Ascending aorta (tissue), 2 donors: ENCODE measurements around the gene RNF7. TPM values are rescaled to one million over a fixed set of nuclear protein-coding genes. Genes with fewer than 3 reads are reported as not detected.

ENCODE experiments used
- DNase-seq, 2 donors: peaks; one replicate each; pipeline ENCODE4 v3.0.0-alpha.2; 2019; ENCODE audit warnings: low spot score in 2 of 2
- H3K27ac ChIP-seq, 2 donors: fragments of 200-600 bp; sonication (generic); one replicate each; pipeline ENCODE4 v1.5.1; 2016 to 2017; ENCODE audit warnings: mild to moderate bottlenecking in 1 of 2
- H3K27me3 ChIP-seq: fragments of 200-600 bp; sonication (generic); one replicate; pipeline ENCODE4 v1.5.1; 2017
- H3K36me3 ChIP-seq, 2 donors: fragments of 200-600 bp; sonication (generic); one replicate each; pipeline ENCODE4 v1.5.1; 2016
- H3K4me1 ChIP-seq, 2 donors: fragments of 200-600 bp; sonication (generic); one replicate each; pipeline ENCODE4 v1.5.1; 2016 to 2017; ENCODE audit warnings: mild to moderate bottlenecking in 1 of 2
- H3K4me3 ChIP-seq, 2 donors: fragments of 200-600 bp; sonication (generic); one replicate each; pipeline ENCODE4 v1.5.1; 2016 to 2017; ENCODE audit warnings: mild to moderate bottlenecking in 1 of 2
- H3K9me3 ChIP-seq, 2 donors: fragments of 200-600 bp; sonication (generic); one replicate each; pipeline ENCODE4 v1.5.1; 2016
- intact Hi-C: fragments of 100-400 bp; cut with DNase I; formaldehyde crosslinking; loops from one replicate; pipeline ENCODE4 v1.15.1; 2023
- total RNA-seq: library from RNA; depleted of rRNA; stranded (reverse); fragments of >200 nt; gene quantifications from one replicate; pipeline ENCODE4 v1.1.0, GENCODE V29; 2016
- TF ChIP-seq, protein P1 (sequence below), 3 experiments: fragments of 200-600 bp in 2 of 3; fragments of 450-650 bp in 1 of 3; sonication (generic) in 2 of 3; IDR thresholded peaks; one replicate each; pipeline ENCODE4 v1.5.1; 2016 to 2019; ENCODE audit warnings: antibody characterized with exemption in 3 of 3, mild to moderate bottlenecking in 1 of 3, moderate library complexity in 1 of 3

RNF7 gene
- total RNA-seq, 1 donor from 2014 or later, result 32.1 TPM

DNA sequence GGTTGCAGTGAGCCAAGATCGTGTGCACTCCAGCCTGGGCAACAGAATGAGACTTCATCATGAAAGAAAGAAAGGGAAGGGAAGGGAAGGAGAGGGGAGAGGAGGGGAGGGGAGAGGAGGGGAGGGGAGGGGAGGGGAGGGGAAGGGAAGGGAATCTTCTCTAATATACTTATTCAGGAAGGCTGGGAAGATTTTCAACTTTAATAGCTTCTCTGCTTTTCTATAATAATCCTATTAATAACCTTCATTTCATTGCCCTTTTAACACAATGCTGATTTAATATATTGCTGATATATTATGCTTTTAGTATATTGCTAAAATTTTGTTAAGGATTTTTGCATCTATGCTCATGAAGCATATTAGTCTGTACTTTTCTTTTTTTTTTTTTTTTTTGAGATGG lies 23.4 kb upstream of the RNF7 start:
- TF ChIP-seq, protein P1, sequence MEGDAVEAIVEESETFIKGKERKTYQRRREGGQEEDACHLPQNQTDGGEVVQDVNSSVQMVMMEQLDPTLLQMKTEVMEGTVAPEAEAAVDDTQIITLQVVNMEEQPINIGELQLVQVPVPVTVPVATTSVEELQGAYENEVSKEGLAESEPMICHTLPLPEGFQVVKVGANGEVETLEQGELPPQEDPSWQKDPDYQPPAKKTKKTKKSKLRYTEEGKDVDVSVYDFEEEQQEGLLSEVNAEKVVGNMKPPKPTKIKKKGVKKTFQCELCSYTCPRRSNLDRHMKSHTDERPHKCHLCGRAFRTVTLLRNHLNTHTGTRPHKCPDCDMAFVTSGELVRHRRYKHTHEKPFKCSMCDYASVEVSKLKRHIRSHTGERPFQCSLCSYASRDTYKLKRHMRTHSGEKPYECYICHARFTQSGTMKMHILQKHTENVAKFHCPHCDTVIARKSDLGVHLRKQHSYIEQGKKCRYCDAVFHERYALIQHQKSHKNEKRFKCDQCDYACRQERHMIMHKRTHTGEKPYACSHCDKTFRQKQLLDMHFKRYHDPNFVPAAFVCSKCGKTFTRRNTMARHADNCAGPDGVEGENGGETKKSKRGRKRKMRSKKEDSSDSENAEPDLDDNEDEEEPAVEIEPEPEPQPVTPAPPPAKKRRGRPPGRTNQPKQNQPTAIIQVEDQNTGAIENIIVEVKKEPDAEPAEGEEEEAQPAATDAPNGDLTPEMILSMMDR (IDR thresholded peaks at IDR 0.05), result no peak
- no peaks in the 10 kb centered on the region for H3K9me3 ChIP-seq
- peaks cover 8% of the 10 kb centered on the region in 2 donors for H3K4me1 ChIP-seq
- H3K36me3 ChIP-seq, result no peaks in the 10 kb centered on the region
- H3K4me3 ChIP-seq, result no peak overlapping the region
- DNase-seq, result no peak
- intact Hi-C loops, result no loop called here
- no peaks in the 10 kb centered on the region for H3K27me3 ChIP-seq
- H3K27ac ChIP-seq, result no peak overlapping the region

DNA sequence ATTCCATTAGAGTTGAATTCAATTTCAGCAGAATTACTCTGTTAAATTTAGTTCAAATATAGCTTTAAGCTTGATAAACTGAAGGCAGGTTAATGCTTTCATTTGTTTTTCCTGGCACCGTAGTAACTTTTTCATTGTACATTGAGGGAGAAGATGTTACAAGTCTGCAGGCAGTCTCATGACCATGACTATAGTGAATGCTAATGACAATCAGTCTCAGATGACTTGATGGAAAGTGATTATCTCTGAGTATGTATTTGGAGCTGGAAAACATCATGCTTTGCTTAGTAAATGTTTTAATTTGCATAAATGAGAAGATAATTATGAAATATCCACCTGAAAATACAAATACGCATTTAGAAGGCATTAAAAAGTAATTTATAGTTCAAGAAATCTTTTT lies 16.0 kb upstream of the RNF7 start:
- TF ChIP-seq, protein P1 (IDR thresholded peaks at IDR 0.05), result no peak
- Histone ChIP-seq H3K9me3 (no peaks in the 10 kb centered on the region), H3K4me1 (no peaks in the 10 kb centered on the region), H3K4me3 (no peak overlapping the region), H3K36me3 (no peaks in the 10 kb centered on the region), H3K27ac (no peak overlapping the region), H3K27me3 (no peaks in the 10 kb centered on the region)
- no peak for DNase-seq
- intact Hi-C loops, result no loop called here

DNA sequence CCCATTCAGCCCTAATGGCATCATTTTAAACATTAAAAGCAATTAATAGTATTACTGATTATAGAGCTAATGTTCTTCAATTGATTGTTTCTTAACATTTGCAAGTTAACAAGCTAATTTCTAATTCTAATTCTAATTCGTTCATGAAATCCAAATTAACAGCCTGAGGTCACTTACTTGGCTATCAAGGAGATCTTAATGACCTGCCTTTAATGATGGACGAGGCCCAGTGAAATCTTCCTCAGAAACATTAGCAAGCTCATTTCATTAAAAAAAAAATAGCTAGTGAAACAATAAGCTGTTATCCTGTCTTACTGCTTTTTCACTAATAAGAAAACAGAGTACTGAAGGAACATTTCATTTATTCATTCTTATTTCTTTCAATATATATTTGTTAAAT lies 15.4 kb upstream of the RNF7 start:
- DNase-seq, result no peak

DNA sequence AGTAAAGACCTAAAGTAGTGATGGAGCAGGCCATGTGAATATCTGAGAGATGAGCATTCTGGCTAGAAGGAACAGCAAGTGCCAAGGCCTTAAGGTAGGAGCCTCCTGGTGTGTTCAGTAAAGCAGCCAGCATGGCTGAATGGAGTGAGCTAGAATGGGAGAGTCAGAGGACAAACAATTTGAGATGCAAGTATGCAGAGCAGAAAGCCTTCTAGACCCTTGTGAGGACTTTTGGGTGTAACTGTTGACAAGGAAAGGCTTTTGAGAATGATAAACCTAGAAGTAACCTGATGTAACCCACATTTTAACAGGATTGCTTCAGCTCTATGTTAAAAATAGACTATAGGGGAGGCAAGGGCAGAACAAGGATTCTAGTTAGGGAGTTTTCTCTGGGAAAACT lies 14.8 kb upstream of the RNF7 start:
- no peaks in the 10 kb centered on the region for H3K36me3 ChIP-seq
- intact Hi-C loops, result no loop called here
- H3K9me3 ChIP-seq, result no peaks in the 10 kb centered on the region
- no peak for DNase-seq
- no peaks in the 10 kb centered on the region for H3K27me3 ChIP-seq
- no peak overlapping the region for H3K4me3 ChIP-seq
- TF ChIP-seq, protein P1 (IDR thresholded peaks at IDR 0.05), result no peak
- no peaks in the 10 kb centered on the region for H3K4me1 ChIP-seq
- peak overlapping the region in 1 of 2 donors; percentile 43 for H3K27ac ChIP-seq

More for the DNA sequence above, 15.4 kb upstream of the RNF7 start:
- no peaks in the 10 kb centered on the region for H3K36me3 ChIP-seq
- H3K4me1 ChIP-seq, result no peaks in the 10 kb centered on the region
- no peaks in the 10 kb centered on the region for H3K27me3 ChIP-seq
- TF ChIP-seq, protein P1 (IDR thresholded peaks at IDR 0.05), result no peak
- intact Hi-C loops, result no loop called here
- H3K27ac ChIP-seq, result no peak overlapping the region
- no peaks in the 10 kb centered on the region for H3K9me3 ChIP-seq
- no peak overlapping the region for H3K4me3 ChIP-seq

DNA sequence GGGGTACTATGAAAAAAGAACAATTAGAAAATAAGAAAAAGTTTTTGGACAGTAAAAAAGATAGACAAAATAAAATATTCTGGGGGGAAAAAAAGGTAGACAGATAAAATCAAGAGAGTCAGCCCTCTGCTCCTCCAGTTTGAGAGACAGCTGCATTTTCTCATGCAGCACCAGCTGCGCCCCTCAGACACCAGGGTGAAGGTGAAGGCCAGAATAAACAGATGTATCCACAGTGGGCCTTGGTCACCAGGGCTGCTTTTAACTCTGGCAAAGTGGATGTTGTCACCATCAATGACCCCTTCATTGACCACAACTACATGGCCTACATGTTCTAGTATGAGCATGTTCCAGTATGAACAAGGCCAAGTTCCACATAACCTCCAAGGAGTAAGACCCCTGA lies 13.9 kb upstream of the RNF7 start:
- Histone ChIP-seq H3K4me3 (no peak overlapping the region), H3K27me3 (no peaks in the 10 kb centered on the region), H3K9me3 (no peaks in the 10 kb centered on the region), H3K4me1 (no peaks in the 10 kb centered on the region), H3K36me3 (no peaks in the 10 kb centered on the region), H3K27ac (peak overlapping the region in 1 of 2 donors; percentile 43)
- intact Hi-C loops, result no loop called here
- DNase-seq, result no peak
- TF ChIP-seq, protein P1 (IDR thresholded peaks at IDR 0.05), result no peak

DNA sequence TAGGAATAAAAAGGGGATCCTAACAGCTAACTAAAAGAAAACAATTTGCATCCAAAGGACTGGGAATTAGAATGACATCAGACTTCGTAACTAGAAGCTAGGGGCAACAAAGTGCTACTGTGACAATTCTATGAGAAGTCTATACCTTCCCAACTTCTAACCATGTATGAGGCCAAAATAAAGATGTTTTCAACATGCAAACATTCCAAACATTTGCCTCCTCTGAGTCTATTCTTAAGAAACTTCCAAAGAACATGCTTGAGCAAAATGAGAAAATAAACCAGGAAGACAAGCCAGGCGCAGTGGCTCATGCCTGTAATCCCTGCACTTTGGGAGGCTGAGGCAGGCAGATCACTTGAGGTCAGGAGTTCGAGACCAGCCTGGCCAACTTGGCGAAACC lies 13.1 kb upstream of the RNF7 start:
- Histone ChIP-seq H3K36me3 (no peaks in the 10 kb centered on the region), H3K27me3 (no peaks in the 10 kb centered on the region), H3K27ac (no peak overlapping the region), H3K4me3 (no peak overlapping the region), H3K4me1 (no peaks in the 10 kb centered on the region), H3K9me3 (no peaks in the 10 kb centered on the region)
- TF ChIP-seq, protein P1 (IDR thresholded peaks at IDR 0.05), result no peak
- intact Hi-C loops, result no loop called here
- DNase-seq, result no peak
